Sigmoid colon (tissue), 4 donors: ENCODE results near the gene RAET1G.

Experiments
- EP300 ChIP-seq, 4 donors: sonication (generic); formaldehyde crosslinking; IDR thresholded peaks; one replicate each; pipeline ENCODE4 v1.6.1; 2017; ENCODE audit warnings: antibody characterized with exemption in 4 of 4
- POLR2A ChIP-seq, 2 donors: fragments of 450-650 bp; IDR thresholded peaks; one replicate each; pipeline ENCODE4 v1.6.1; 2016; ENCODE audit warnings: antibody characterized with exemption in 2 of 2, mild to moderate bottlenecking in 2 of 2, moderate library complexity in 2 of 2
- POLR2AphosphoS5 ChIP-seq, 4 donors: sonication (generic); formaldehyde crosslinking; IDR thresholded peaks; one replicate each; pipeline ENCODE4 v1.6.1; 2017; ENCODE audit warnings: antibody characterized with exemption in 4 of 4
- TF ChIP-seq, protein P1 (sequence below), 4 experiments: fragments of 450-650 bp in 3 of 4; fragments of 200-600 bp in 1 of 4; IDR thresholded peaks; one replicate each; pipeline ENCODE4 v1.5.1; 2016 to 2019; ENCODE audit warnings: antibody characterized with exemption in 4 of 4, mild to moderate bottlenecking in 3 of 4, moderate library complexity in 2 of 4

DNA sequence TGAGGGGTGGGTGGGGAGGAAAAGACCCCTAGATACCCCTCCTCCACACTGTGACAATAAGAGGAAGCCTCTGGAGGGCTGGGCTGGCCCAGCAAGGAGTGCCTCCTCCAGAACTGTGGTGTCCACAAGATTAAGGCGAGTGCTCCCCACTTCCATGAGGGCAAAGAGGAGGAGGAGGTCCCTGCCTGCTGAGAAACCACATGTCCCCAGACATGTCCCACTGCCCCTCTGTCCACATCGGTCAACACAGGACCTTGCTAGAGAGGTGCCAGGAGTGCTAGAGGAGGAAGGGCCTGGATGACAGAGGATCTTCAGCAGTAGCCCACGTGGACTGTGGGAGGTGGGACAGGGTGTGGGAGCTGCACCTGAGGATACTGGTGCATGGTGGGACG is 3.1 kb downstream of the RAET1G start:
- TF ChIP-seq POLR2A (IDR thresholded peaks at IDR 0.05) (no peak), POLR2AphosphoS5 (IDR thresholded peaks at IDR 0.05) (no peak), EP300 (IDR thresholded peaks at IDR 0.05) (no peak)
- TF ChIP-seq, protein P1, sequence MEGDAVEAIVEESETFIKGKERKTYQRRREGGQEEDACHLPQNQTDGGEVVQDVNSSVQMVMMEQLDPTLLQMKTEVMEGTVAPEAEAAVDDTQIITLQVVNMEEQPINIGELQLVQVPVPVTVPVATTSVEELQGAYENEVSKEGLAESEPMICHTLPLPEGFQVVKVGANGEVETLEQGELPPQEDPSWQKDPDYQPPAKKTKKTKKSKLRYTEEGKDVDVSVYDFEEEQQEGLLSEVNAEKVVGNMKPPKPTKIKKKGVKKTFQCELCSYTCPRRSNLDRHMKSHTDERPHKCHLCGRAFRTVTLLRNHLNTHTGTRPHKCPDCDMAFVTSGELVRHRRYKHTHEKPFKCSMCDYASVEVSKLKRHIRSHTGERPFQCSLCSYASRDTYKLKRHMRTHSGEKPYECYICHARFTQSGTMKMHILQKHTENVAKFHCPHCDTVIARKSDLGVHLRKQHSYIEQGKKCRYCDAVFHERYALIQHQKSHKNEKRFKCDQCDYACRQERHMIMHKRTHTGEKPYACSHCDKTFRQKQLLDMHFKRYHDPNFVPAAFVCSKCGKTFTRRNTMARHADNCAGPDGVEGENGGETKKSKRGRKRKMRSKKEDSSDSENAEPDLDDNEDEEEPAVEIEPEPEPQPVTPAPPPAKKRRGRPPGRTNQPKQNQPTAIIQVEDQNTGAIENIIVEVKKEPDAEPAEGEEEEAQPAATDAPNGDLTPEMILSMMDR (IDR thresholded peaks at IDR 0.05): no peak
